Endothelial cell of umbilical vein (primary cell): ENCODE data around the gene JPH3. TPM values are rescaled to one million over a fixed set of nuclear protein-coding genes. Genes with fewer than 3 reads are reported as not detected.

Experiments used
- BruUV-seq: library from RNA; stranded (reverse); fragments of 400-500 nt; replicated peaks from 2 replicates; lab custom pipeline; 2021; lab: Mats Ljungman, UMichigan
- CTCF ChIA-PET: fragments of 300-600, 350-600 bp; sonication (Branson Sonifier 250); formaldehyde crosslinking; loops from one replicate; lab custom pipeline; 2021; ENCODE audit warnings: antibody characterized with exemption, inconsistent platforms; lab: Charles Lee
- POLR2A ChIA-PET: fragments of 300-600, 350-600 bp; sonication (Branson Sonifier 250); formaldehyde crosslinking; loops from one replicate; lab custom pipeline; 2021; ENCODE audit warnings: antibody characterized with exemption, inconsistent platforms; lab: Charles Lee
- DNase-seq: peaks from one replicate; pipeline ENCODE4 v3.0.0-alpha.2; 2011; ENCODE audit warnings: low read depth, low spot score
- FAIRE-seq: peaks from 2 replicates; lab custom pipeline; 2011; peaks lifted over from hg19 to GRCh38; lab: Jason Lieb, UNC
- H2AFZ ChIP-seq: 2 replicates; pipeline ENCODE4 v1.6.0; 2012; ENCODE audit warnings: low read depth, low read length, control low read depth, inconsistent platforms
- H3K27ac ChIP-seq: 2 replicates; pipeline ENCODE4 v1.5.1; 2011; ENCODE audit warnings: low read depth, mild to moderate bottlenecking, control low read depth, low read length, moderate library complexity; ENCODE audit not compliant: insufficient read depth
- H3K27me3 ChIP-seq, 2 experiments: 2 replicates each; pipeline versions ENCODE4 v1.6.0 to v1.6.1; 2011; ENCODE audit warnings: low read length in 2 of 2, mixed read lengths in 1 of 2; ENCODE audit not compliant: control insufficient read depth in 2 of 2, insufficient read depth in 2 of 2
- H3K36me3 ChIP-seq, 2 experiments: 2 replicates in 1 of 2; 3 replicates in 1 of 2; pipeline ENCODE4 v1.5.1; 2011; ENCODE audit warnings: low read length in 2 of 2, mild to moderate bottlenecking in 1 of 2, moderate library complexity in 1 of 2; ENCODE audit not compliant: control insufficient read depth in 2 of 2, insufficient read depth in 2 of 2; ENCODE audit errors: extremely low read depth in 1 of 2
- H3K4me1 ChIP-seq: 3 replicates; pipeline ENCODE4 v1.5.1; 2011; ENCODE audit warnings: mild to moderate bottlenecking, low read length; ENCODE audit not compliant: control insufficient read depth, insufficient read depth; ENCODE audit errors: extremely low read depth
- H3K4me2 ChIP-seq: 2 replicates; pipeline ENCODE4 v1.6.1; 2011; ENCODE audit warnings: low read length, control low read depth, mixed read lengths; ENCODE audit not compliant: insufficient read depth
- H3K4me3 ChIP-seq, 3 experiments: fragments of 200-600 bp in 1 of 3; sonication (generic), shearing (Covaris generic) in 1 of 3; replicated peaks in 1 of 3; 2 replicates each; pipeline ENCODE4 v1.5.1; 2011 to 2016; ENCODE audit warnings: control low read depth in 3 of 3, low read length in 3 of 3, mild to moderate bottlenecking in 2 of 3, inconsistent platforms in 1 of 3, low read depth in 1 of 3, moderate library complexity in 1 of 3; ENCODE audit not compliant: insufficient read depth in 1 of 3
- H3K79me2 ChIP-seq: 2 replicates; pipeline ENCODE4 v1.6.0; 2012; ENCODE audit warnings: low read length, inconsistent platforms; ENCODE audit not compliant: control insufficient read depth, insufficient read depth
- H3K9ac ChIP-seq: replicated peaks from 2 replicates; pipeline ENCODE3; 2011; ENCODE audit warnings: low read length, control low read depth; ENCODE audit not compliant: insufficient read depth; ENCODE audit errors: extremely low read depth
- H3K9me1 ChIP-seq: replicated peaks from 3 replicates; pipeline ENCODE4 v1.6.0; 2011; ENCODE audit warnings: mild to moderate bottlenecking, low read length; ENCODE audit not compliant: control insufficient read depth, insufficient read depth; ENCODE audit errors: extremely low read depth
- H3K9me3 ChIP-seq: replicated peaks from 2 replicates; pipeline ENCODE4 v1.5.1; 2012; ENCODE audit warnings: low read length, inconsistent platforms; ENCODE audit not compliant: control insufficient read depth, insufficient read depth
- H4K20me1 ChIP-seq: replicated peaks from 2 replicates; pipeline ENCODE3; 2011; ENCODE audit warnings: mild to moderate bottlenecking, low read length; ENCODE audit not compliant: control insufficient read depth, insufficient read depth; ENCODE audit errors: extremely low read depth
- CTCF ChIP-seq, 2 donors: IDR thresholded peaks; 1 replicate in 1 of 2; 2 replicates in 1 of 2; pipeline ENCODE4 v1.5.1; 2011; ENCODE audit warnings: low read length in 2 of 2, mild to moderate bottlenecking in 2 of 2, moderate library complexity in 2 of 2, control low read depth in 1 of 2, inconsistent platforms in 1 of 2, low read depth in 1 of 2; ENCODE audit not compliant: insufficient read depth in 1 of 2; ENCODE audit errors: extremely low read depth in 1 of 2
- EZH2 ChIP-seq: IDR thresholded peaks from 2 replicates; pipeline ENCODE4 v1.6.1; 2012; ENCODE audit warnings: borderline replicate concordance, low read depth, mild to moderate bottlenecking, moderate library complexity, low read length, inconsistent platforms; ENCODE audit not compliant: severe bottlenecking
- FOS ChIP-seq: IDR thresholded peaks from 2 replicates; pipeline ENCODE4 v1.6.1; 2011; ENCODE audit warnings: mild to moderate bottlenecking, low read length, moderate library complexity, borderline replicate concordance; ENCODE audit not compliant: insufficient read depth
- GATA2 ChIP-seq: IDR thresholded peaks from 2 replicates; pipeline ENCODE4 v1.7.0; 2011; ENCODE audit warnings: low read depth, mild to moderate bottlenecking, moderate library complexity, mixed read lengths, low read length; ENCODE audit not compliant: insufficient read length, insufficient read depth
- JUN ChIP-seq: IDR thresholded peaks from 2 replicates; pipeline ENCODE4 v1.6.1; 2011; ENCODE audit warnings: borderline replicate concordance, low read depth; ENCODE audit not compliant: insufficient read length, insufficient read depth
- MYC ChIP-seq: IDR thresholded peaks from one replicate; pipeline ENCODE4 v1.6.1; 2011; ENCODE audit warnings: mild to moderate bottlenecking, low read depth, low read length
- POLR2A ChIP-seq: IDR thresholded peaks from 2 replicates; pipeline ENCODE4 v1.6.1; 2012; ENCODE audit warnings: low read depth, mild to moderate bottlenecking, control low read depth, low read length
- POLR2AphosphoS5 ChIP-seq: IDR thresholded peaks from 2 replicates; pipeline ENCODE4 v1.6.1; 2012; ENCODE audit warnings: low read depth, mild to moderate bottlenecking, control low read depth, low read length, moderate library complexity; ENCODE audit not compliant: insufficient read depth
- dilution Hi-C: fragments of 300-500 bp; cut with MboI; formaldehyde crosslinking; loops from one replicate; pipeline ENCODE4 v1.15.0; 2019; ENCODE audit warnings: low sequenced_read_pairs; ENCODE audit not compliant: extremely low pct_ligation_motif_present
- intact Hi-C: fragments of 100-400 bp; cut with micrococcal nuclease; formaldehyde crosslinking; loops from one replicate; pipeline ENCODE4 v1.10.0; 2022
- polyA plus RNA-seq, 4 experiments: library from polyadenylated mRNA; depleted of rRNA in 3 of 4; stranded (reverse) in 3 of 4; unstranded in 1 of 4; fragments of >200 nt; gene quantifications; 2 replicates each; pipeline versions ENCODE4 v1.2.1 to v1.2.3, GENCODE V29; 2011 to 2012; ENCODE audit warnings: missing spikeins in 1 of 4
- total RNA-seq: library from RNA; stranded (reverse); gene quantifications from 2 replicates; pipeline ENCODE4 v1.2.3, GENCODE V29; 2021
- TF ChIP-seq, protein P1 (sequence below): IDR thresholded peaks from 2 replicates; pipeline ENCODE4 v1.6.1; 2011; ENCODE audit not compliant: insufficient read depth, insufficient read length

JPH3 gene
- total and polyA plus RNA-seq, 2 donors (not counting 3 experiments of a cell fraction or from before 2014, with no cell fraction given): 0.22 to 0.30 TPM

DNA sequence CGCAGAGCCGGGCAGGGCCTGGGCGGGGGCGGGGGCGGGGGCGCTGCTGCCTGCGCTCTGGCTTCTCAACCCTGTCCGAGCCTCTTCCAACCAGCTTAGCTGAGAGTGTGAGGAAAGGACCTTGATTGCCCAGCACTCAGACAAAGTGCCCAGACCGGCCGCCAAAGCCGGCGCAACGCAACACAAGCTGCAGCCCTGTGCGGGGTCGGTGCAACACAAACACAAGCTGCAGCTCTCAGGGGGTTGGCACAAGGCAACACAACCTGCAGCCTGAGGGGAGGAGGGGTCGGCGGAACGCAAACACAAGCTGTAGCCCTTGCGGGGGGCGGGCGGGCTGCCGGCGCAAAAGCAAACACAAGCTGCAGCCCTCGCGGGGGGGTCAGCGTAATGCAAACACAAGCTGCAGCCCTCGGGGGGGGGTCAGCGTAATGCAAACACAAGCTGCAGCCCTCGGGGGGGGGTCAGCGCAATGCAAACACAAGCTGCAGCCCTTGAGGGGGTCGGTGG is 103.5 kb downstream of the JPH3 start:
- DNase-seq (no peak), FAIRE-seq (no peak)
- H3K27ac ChIP-seq: no peak overlapping the region
- peaks cover 24% of the 10 kb centered on the region for H3K4me1 ChIP-seq
- BruUV-seq: no TSS peak
- intact Hi-C loops (no loop called here), dilution Hi-C loops (no loop called here)
- H3K9me3 ChIP-seq: no peaks in the 10 kb centered on the region
- POLR2A ChIA-PET: no interaction called here
- H3K4me2 ChIP-seq: no peak overlapping the region
- H2AFZ ChIP-seq: no peak overlapping the region
- H3K27me3 ChIP-seq: no peaks in the 10 kb centered on the region
- H3K9me1 ChIP-seq: no peaks in the 10 kb centered on the region
- CTCF ChIA-PET: interaction anchor here (0.6 to 2.0 kb wide), 7 partner anchors 9 to 218 kb away, joined by 3 to 6 read pairs (median 4); no protein-coding TSS in a partner anchor
- no peaks in the 10 kb centered on the region for H4K20me1 ChIP-seq
- peaks cover under 1 to 17% of the 10 kb centered on the region in 2 experiments for H3K36me3 ChIP-seq
- no peak overlapping the region for H3K9ac ChIP-seq
- no peak overlapping the region for H3K4me3 ChIP-seq
- TF ChIP-seq POLR2A (no peak), GATA2 (no peak), EZH2 (no peak), JUN (no peak), POLR2AphosphoS5 (no peak), FOS (no peak), CTCF (IDR thresholded peaks at IDR 0.05; ENCODE audit: extremely low read depth in 1 of 2, insufficient read depth in 1 of 2, low read depth in 1 of 2, low read length in 2 of 2) (no peak), MYC (no peak)
- TF ChIP-seq, protein P1, sequence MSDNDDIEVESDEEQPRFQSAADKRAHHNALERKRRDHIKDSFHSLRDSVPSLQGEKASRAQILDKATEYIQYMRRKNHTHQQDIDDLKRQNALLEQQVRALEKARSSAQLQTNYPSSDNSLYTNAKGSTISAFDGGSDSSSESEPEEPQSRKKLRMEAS: no peak
- no peaks in the 10 kb centered on the region for H3K79me2 ChIP-seq
